T-helper 17 cell (primary cell): ENCODE results near the gene GSN. TPM values are rescaled to one million over a fixed set of nuclear protein-coding genes. Genes with fewer than 3 reads are reported as not detected.

Experiments
- ATAC-seq: fragments of 150-1000 bp; cut with Tn5 transposase; 2 replicates; pipeline ENCODE4 v1.10.0; 2021; ENCODE audit warnings: mild to moderate bottlenecking, moderate library complexity
- DNase-seq, 3 donors: peaks; one replicate each; pipeline versions ENCODE4 v3.0.0 to v3.0.0-alpha.2; 2020 to 2021
- H3K9me3 ChIP-seq: one replicate; pipeline ENCODE4 v1.7.0; 2013; ENCODE audit warnings: low read length, mild to moderate bottlenecking; ENCODE audit not compliant: control insufficient read depth, poor library complexity, severe bottlenecking
- H3K27ac Mint-ChIP-seq: one replicate; pipeline ENCODE4 v1.8.0; 2022; ENCODE audit warnings: mild to moderate bottlenecking, moderate library complexity, mixed read lengths
- H3K27me3 Mint-ChIP-seq: one replicate; pipeline ENCODE4 v1.8.0; 2022; ENCODE audit warnings: mixed read lengths
- H3K36me3 Mint-ChIP-seq: one replicate; pipeline ENCODE4 v1.8.0; 2022; ENCODE audit warnings: low read depth, mixed read lengths
- H3K4me1 Mint-ChIP-seq: one replicate; pipeline ENCODE4 v1.8.0; 2022; ENCODE audit warnings: mild to moderate bottlenecking, mixed read lengths
- H3K4me3 Mint-ChIP-seq: one replicate; pipeline ENCODE4 v1.8.0; 2022; ENCODE audit warnings: mild to moderate bottlenecking, moderate library complexity, mixed read lengths
- total RNA-seq, 4 donors: library from RNA in 2 of 4; stranded (reverse) in 2 of 4; gene quantifications; one replicate each; pipeline ENCODE4 v1.2.3 and lab custom pipeline; 2022 to 2026

GSN gene
- total RNA-seq, 2 donors from 2014 or later: 5.4 to 29.6 TPM

DNA sequence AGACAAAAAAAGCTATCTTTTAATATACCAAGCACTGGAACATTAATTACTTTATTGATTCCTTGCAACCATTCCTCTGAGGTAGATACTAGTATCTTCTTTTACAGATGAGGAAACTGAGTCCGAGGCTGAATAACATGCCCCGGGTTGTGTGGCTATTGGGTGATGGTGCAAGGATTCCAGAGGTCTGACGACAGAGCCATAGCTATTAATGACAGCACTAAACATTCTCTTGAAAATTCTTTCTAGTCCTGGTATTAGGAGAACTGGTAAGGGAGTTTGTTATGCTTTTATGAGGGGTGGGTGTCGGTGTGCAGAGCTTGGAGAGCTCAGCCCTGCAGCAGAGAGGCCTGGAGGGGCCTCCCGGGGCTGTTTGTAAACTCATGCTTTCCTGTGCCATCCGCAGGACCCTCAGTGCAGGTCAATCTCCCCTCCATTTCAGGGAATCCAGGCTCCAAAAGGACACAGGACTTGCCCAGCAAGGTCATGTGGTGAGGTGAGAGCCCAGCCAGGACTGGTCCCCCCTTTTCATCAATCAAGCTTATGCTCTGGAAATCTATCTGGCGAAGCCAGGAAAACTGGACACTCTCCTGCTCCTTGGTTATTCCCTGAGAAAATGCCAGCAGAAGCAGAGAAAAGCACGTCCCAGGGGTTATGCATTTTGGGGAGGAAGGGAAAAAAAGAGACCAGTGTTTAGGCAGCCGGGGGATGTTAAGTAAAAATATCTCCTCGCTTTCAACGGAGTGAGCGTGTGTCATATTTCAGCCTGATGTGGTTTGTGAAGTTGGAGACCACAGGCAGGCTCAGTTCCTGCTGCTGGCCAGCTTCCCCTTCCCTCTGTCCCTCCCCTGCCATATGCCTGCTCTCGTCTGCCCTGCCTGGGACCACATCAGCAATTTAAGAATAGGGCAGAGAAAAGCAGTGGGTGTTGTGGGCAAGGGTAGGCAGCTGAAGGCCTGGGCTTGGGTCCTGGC, 3.7 kb downstream of the GSN start:
- DNase-seq (no peak), ATAC-seq (peak; percentile 32)
- Mint-ChIP-seq H3K36me3 (no peaks in the 10 kb centered on the region), H3K27ac (no peak overlapping the region), H3K4me3 (no peak overlapping the region), H3K27me3 (peaks cover 10% of the 10 kb centered on the region), H3K4me1 (peaks cover 12% of the 10 kb centered on the region)
- H3K9me3 ChIP-seq: no peaks in the 10 kb centered on the region

DNA sequence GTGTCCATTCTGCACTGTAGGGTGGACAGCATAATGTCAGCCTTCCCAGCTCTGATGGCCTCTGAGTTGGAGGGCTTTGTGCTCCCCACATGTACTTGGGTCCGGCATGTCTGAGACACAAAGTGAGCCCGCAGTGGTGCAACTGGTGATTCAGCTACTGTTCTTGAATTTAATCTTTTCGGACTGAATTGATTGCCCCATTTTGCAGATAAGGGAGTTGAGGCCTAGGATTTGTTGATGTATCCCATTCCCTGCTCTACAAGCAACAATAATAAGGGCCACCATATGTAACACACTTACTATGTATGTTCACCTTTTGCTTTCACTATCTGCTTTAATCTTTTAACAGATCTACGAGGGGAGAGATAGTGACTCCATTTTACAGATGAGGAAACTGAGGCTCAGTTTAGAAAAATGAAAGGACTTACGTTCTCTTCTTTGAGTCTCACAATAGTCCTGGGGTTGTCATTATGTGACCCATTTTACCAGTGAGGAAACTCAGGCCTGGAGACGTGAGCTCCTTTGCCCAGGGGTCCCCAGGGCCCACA, 4.5 kb downstream of the GSN start:
- H3K4me1 Mint-ChIP-seq: peaks cover 12% of the 10 kb centered on the region
- DNase-seq: no peak
- no peaks in the 10 kb centered on the region for H3K9me3 ChIP-seq
- no peak for ATAC-seq
- H3K27ac Mint-ChIP-seq: no peak overlapping the region
- H3K27me3 Mint-ChIP-seq: peaks cover 10% of the 10 kb centered on the region
- H3K4me3 Mint-ChIP-seq: no peak overlapping the region
- no peaks in the 10 kb centered on the region for H3K36me3 Mint-ChIP-seq

DNA sequence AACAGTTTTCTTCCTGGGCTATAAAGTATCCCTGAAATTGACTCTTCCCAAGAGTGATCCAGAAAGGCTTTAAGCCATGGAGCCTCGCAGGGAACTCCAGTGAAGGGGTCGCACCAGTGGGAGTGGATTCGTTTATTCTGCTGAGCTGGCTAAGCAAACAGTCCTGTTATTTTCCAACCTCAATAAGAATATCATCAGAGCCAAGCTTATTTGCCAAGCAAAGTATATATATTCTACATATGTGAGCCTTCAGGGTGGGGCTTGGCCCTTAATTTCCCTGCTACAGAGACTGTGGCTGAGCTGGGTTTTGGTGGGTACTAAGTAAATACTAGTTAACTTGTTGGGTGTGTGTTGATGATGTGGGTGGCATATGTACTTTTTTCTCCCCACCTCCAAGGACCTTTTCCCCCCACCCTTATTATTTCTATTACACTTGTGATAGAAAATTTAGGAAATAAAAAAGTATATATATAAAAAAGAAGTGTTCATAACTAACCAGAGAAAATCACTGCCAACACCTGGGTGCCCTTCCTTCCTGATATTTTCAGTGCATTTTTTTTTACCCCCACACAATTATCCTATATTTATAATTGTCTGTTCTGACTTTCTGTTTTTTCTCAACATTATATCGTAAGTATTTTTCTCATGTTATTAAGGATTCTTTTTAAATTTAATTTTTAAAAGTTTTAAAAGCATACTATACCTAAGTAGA, 5.3 kb downstream of the GSN start:
- H3K4me3 Mint-ChIP-seq: no peak overlapping the region
- no peaks in the 10 kb centered on the region for H3K36me3 Mint-ChIP-seq
- ATAC-seq (no peak), DNase-seq (no peak)
- no peaks in the 10 kb centered on the region for H3K9me3 ChIP-seq
- peaks cover 9% of the 10 kb centered on the region for H3K4me1 Mint-ChIP-seq
- peaks cover 10% of the 10 kb centered on the region for H3K27me3 Mint-ChIP-seq
- no peak overlapping the region for H3K27ac Mint-ChIP-seq

DNA sequence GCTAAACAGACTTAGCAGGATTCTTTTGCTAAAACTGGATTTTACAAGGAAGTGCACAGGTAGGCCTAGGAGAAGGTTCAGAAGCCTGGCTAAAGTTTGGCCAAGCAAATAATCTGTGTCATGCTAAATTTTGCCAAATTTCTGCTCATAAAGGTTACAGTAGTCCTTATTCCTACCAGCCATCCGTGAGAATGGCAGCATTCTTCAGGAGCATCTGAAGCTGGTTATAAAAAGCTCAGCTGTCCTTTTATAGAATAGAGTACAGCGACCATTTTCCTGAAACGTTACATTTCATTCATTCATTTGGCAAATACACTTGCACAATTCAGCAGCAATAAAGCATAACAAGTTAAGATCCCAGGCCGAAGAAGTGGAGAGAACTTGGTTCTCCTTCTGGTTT, 6.9 kb downstream of the GSN start:
- no peak overlapping the region for H3K27ac Mint-ChIP-seq
- H3K36me3 Mint-ChIP-seq: peaks cover 5% of the 10 kb centered on the region
- no peaks in the 10 kb centered on the region for H3K9me3 ChIP-seq
- peaks cover 7% of the 10 kb centered on the region for H3K4me1 Mint-ChIP-seq
- DNase-seq (no peak), ATAC-seq (no peak)
- H3K27me3 Mint-ChIP-seq: peaks cover 6% of the 10 kb centered on the region
- no peak overlapping the region for H3K4me3 Mint-ChIP-seq

DNA sequence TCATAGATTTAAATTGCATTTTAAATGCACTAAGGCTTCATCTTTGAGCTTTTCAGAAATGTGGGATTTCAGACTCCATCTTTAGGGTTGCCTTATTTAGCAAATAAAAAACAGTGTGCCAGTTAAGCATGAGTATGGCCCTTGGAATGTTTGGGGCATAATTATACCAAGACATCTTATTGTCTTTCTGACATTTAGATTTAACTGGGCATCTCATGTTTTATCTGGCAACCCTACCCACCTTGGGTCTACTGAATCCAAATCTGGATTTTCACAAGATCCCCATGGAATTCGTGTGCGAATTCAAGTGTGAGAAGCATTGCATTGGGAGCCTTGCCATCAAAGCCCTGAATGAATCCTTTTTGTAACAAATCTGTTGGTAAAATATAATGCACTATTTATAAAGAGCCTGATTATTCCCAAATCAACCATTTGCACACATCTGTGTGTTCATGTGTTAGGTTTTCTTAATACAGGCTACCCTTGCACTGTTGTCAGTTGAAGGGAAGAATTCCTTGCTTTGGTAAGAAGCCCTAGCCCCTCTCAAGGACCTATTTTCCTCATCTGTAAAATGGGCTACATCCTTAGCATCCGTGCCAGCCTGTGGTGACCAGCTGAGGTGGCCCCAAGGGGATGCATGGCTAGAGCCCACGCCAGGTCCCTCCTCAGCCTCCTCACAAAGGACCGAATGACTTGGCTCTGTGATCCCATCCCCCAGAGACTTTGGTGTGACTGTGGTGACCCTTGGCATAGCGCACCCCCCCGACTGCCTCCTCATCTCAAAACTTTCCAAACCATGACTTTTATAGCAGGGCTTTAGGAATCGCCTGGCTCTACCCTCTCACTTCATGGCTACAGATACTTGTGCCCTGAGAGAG, 8.1 kb downstream of the GSN start:
- Mint-ChIP-seq H3K27ac (no peak overlapping the region), H3K36me3 (peaks cover 5% of the 10 kb centered on the region), H3K27me3 (peaks cover 4% of the 10 kb centered on the region), H3K4me1 (peaks cover 9% of the 10 kb centered on the region), H3K4me3 (no peak overlapping the region)
- H3K9me3 ChIP-seq: no peaks in the 10 kb centered on the region
- DNase-seq (no peak), ATAC-seq (no peak)

DNA sequence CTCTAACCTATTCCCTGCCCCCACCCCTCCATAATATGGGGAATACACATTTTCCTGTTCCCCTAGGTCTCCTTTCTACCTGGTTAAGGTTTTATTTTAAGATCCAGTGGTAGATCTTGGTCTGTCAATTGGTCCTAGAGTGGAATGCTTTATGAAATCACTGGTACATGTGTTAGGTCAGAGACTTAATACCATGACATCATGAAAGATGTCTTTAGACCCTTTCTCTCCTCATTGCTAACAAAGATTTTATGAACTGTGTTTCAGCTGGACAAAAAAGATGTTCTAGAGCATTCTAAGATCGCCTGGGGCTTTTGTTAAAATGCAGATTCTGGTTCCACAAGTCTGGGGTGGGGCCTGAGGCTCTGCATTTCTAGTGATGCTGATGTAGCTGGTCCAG, 9.1 kb downstream of the GSN start:
- ATAC-seq: no peak
- H3K36me3 Mint-ChIP-seq: peaks cover 8% of the 10 kb centered on the region
- H3K4me3 Mint-ChIP-seq: no peak overlapping the region
- peaks cover 10% of the 10 kb centered on the region for H3K4me1 Mint-ChIP-seq
- peaks cover 4% of the 10 kb centered on the region for H3K27me3 Mint-ChIP-seq
- H3K27ac Mint-ChIP-seq: no peak overlapping the region
- H3K9me3 ChIP-seq: no peaks in the 10 kb centered on the region
- DNase-seq: no peak

DNA sequence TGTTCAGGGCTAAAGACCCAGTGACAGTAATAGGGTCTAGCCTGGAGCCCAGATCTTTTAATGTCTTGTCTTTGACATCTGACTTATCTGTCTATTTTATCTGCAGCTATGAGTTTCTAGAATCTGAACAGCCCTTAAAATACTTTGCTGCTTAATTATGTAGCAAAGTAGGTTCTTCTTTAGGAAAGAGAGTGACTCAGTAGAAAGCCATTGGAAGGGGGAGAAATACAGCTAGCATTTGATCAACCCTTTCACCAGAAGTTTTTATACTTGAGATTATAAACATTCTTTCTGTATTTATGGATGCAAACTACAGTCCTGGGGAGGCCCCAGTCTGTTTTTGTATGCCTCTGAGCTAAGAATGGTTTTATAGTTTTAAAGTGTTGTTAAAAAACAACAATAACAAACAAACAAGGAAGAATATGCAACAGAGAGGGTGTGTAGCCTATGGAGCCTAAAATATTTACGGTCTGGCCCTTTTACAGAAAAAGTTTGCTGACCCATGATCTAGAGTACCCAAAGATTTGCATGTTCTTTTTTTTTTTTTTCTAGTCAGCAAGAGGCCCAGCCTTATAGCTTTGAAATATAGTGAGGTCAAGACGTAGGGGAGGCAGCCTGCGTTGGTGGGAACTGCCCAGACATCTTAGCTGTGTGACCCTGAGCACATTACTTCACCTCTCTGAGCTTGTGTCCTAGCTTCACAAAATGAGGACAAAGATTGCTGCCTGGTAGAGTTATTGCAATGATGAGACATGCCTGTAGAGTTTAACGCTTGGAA, 9.7 kb downstream of the GSN start:
- DNase-seq (no peak), ATAC-seq (no peak)
- Mint-ChIP-seq H3K4me1 (peaks cover 10% of the 10 kb centered on the region), H3K36me3 (peaks cover 8% of the 10 kb centered on the region), H3K27ac (no peak overlapping the region), H3K27me3 (peaks cover 4% of the 10 kb centered on the region), H3K4me3 (no peak overlapping the region)
- no peaks in the 10 kb centered on the region for H3K9me3 ChIP-seq

DNA sequence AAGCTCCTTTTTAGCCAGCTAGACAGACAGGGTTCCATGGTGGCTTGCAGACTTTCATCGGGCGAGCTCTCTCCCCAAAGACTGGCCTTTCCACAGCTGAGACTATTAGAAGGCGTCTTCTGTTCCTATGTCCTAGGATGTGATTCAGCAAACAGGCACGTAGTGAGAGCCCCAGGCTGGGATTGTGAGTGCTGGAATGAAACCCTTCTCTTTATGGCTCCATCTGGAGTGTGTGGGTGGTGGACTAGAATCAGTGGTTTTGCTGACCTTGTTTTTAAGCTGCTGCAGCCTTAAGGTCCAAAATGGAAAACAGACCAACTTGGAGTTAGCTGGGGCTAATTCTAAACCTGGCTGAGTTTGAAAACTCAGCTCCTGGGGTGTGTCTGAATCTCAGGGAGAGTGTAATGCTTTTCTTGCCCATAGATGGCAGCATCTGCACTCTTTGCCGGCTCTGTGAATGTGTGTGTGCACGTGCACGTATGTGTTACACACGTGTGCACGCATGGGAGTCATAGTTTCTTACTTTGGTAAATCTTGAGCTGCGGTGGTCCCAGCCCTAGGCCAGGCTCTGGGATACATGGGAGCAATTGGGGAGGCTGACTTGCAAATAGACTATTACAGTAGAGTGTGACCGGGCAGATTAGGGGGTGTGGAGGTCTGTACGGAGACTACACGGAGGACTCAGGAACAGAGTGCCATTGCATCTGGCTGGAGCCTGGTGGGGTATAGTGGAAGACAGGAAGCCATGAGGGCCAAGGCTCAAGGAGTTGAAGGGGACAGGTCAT, 10.7 kb downstream of the GSN start:
- H3K4me1 Mint-ChIP-seq: peaks cover 10% of the 10 kb centered on the region
- H3K27me3 Mint-ChIP-seq: peaks cover 4% of the 10 kb centered on the region
- DNase-seq (peak in 1 of 3 donors; percentile 20), ATAC-seq (peak; percentile 85)
- peaks cover 8% of the 10 kb centered on the region for H3K36me3 Mint-ChIP-seq
- no peaks in the 10 kb centered on the region for H3K9me3 ChIP-seq
- no peak overlapping the region for H3K27ac Mint-ChIP-seq
- H3K4me3 Mint-ChIP-seq: no peak overlapping the region

DNA sequence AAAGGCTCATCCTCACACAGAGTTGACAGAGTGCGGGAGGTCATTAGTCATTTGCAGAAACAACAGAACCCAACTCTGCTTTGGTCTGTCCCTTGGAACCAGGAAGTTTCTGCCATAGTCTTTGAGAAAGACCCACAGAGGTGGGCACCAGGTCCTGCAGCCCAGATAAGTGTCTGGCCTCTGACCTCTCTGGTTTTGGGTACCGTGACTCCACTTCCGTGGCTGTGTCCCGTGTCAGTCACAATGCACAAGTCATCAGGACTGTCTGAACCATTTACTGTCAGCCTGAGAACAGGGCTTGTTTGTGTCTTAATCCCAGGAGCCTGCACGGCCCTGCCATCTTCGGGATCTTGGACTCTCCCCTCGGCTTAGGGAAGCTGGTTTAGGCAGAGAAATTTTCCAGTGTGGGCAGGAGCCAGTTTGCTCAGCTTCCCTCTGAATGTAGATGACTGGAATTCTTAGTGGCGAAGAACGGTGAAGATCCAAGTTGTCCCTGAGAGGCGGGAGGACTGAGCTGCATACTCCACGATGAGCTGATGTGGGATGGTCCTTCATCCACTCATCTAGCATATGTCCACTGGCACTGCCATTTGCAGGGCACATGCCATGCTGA, 11.9 kb downstream of the GSN start:
- H3K9me3 ChIP-seq: no peaks in the 10 kb centered on the region
- ATAC-seq (no peak), DNase-seq (no peak)
- Mint-ChIP-seq H3K4me1 (peaks cover 10% of the 10 kb centered on the region), H3K27me3 (peaks cover 4% of the 10 kb centered on the region), H3K27ac (no peak overlapping the region), H3K36me3 (peaks cover 8% of the 10 kb centered on the region), H3K4me3 (no peak overlapping the region)

DNA sequence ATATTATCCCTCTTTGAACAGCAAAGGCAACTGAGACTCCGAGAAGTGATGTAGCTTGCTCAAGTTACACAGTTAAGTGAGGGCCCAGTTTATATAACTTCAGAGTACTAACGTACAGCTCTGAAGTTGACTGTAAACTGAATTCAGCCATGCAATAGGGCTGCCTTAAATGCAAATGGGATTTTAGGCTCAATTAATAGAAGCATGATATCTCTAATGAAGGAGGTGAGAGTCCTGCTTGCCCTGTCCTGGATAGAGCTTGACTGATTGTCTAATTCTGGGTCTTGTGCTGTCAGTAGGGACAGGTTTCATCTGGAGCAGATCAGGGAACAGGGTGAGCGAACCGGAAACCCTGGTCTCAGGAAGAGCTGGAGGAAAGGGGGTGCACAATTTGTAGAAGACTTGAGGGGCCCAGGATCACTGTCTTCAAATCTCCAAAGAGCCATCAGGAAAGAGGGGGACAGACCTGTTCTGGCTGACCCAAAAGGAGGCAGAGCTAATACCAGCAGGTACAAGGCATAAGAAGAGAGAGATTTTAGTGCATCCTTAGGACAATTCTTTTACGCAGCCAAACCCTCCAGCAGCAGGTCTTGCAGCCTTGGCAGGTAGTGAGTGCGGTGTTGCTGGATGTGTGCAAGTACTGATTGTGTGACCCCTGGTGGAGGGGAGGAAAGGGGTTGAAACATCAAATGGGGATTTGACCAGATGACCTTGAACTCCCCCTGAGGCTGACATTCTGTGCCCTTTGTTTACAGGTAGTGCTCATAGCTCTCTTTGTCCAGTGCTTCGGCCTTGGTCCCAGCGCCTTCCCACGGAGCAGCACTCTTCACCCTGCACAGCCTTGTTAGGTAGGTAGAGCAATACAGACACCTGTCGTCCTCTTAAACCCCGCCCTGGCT, 13.0 kb downstream of the GSN start:
- DNase-seq (no peak), ATAC-seq (no peak)
- H3K9me3 ChIP-seq: no peaks in the 10 kb centered on the region
- Mint-ChIP-seq H3K27ac (no peak overlapping the region), H3K27me3 (peaks cover 4% of the 10 kb centered on the region), H3K4me1 (peaks cover 10% of the 10 kb centered on the region), H3K36me3 (peaks cover 8% of the 10 kb centered on the region), H3K4me3 (no peak overlapping the region)
